CD4-positive, alpha-beta T cell (primary cell): ENCODE results near the gene CLSTN2. TPM values are rescaled to one million over a fixed set of nuclear protein-coding genes. Genes with fewer than 3 reads are reported as not detected.

Experiments used
- ATAC-seq: fragments of 200-7000 bp; cut with Tn5 transposase; one replicate; pipeline ENCODE4 v1.10.0; 2022; ENCODE audit warnings: mild to moderate bottlenecking; ENCODE audit not compliant: poor library complexity
- CTCF ChIA-PET: fragments of 350-600 bp; sonication (Branson Sonifier 250); formaldehyde crosslinking; loops from one replicate; lab custom pipeline; 2021; ENCODE audit warnings: antibody characterized with exemption, inconsistent platforms; lab: Charles Lee
- POLR2A ChIA-PET: fragments of 350-600 bp; sonication (Branson Sonifier 250); formaldehyde crosslinking; loops from one replicate; lab custom pipeline; 2021; ENCODE audit warnings: antibody characterized with exemption, inconsistent platforms; lab: Charles Lee
- DNase-seq, 14 experiments: peaks; one replicate each; pipeline ENCODE4 v3.0.0-alpha.2; 2013 to 2020; ENCODE audit warnings: mixed read lengths in 2 of 14
- H3K27ac ChIP-seq, 2 donors: one replicate each; pipeline versions ENCODE4 v1.5.1 to v1.7.0; 2013; ENCODE audit warnings: low read length in 2 of 2, low read depth in 1 of 2, mild to moderate bottlenecking in 1 of 2
- H3K27me3 ChIP-seq, 2 experiments: 1 replicate in 1 of 2; 2 replicates in 1 of 2; pipeline versions ENCODE4 v1.6.1 to v1.7.0; 2013; ENCODE audit warnings: low read length in 2 of 2, control low read depth in 1 of 2, mild to moderate bottlenecking in 1 of 2, moderate library complexity in 1 of 2; ENCODE audit not compliant: insufficient read depth in 2 of 2, control insufficient read depth in 1 of 2
- H3K36me3 ChIP-seq: one replicate; pipeline ENCODE4 v1.6.1; 2013; ENCODE audit warnings: low read length, control low read depth; ENCODE audit not compliant: insufficient read depth
- H3K4me1 ChIP-seq: one replicate; pipeline ENCODE4 v1.6.1; 2013; ENCODE audit warnings: low read length, control low read depth; ENCODE audit not compliant: insufficient read depth
- H3K4me3 ChIP-seq: one replicate; pipeline ENCODE4 v1.5.1; 2013; ENCODE audit warnings: mild to moderate bottlenecking, low read length, moderate library complexity
- H3K9me3 ChIP-seq, 2 experiments: 1 replicate in 1 of 2; 2 replicates in 1 of 2; pipeline versions ENCODE4 v1.6.1 to v1.7.0; 2013; ENCODE audit warnings: low read length in 2 of 2, mild to moderate bottlenecking in 2 of 2, control low read depth in 1 of 2, moderate library complexity in 1 of 2; ENCODE audit not compliant: control insufficient read depth in 1 of 2, insufficient read depth in 1 of 2
- H3K27ac Mint-ChIP-seq: one replicate; pipeline ENCODE4 v1.8.0; 2020; ENCODE audit warnings: mixed read lengths
- H3K27me3 Mint-ChIP-seq: one replicate; pipeline ENCODE4 v1.8.0; 2021; ENCODE audit warnings: mixed read lengths
- H3K36me3 Mint-ChIP-seq: one replicate; pipeline ENCODE4 v1.8.0; 2021; ENCODE audit warnings: low read depth, mixed read lengths
- H3K4me1 Mint-ChIP-seq: one replicate; pipeline ENCODE4 v1.8.0; 2021; ENCODE audit warnings: low read depth, mixed read lengths
- H3K4me3 Mint-ChIP-seq: one replicate; pipeline ENCODE4 v1.8.0; 2020; ENCODE audit warnings: mild to moderate bottlenecking, mixed read lengths
- H3K9me3 Mint-ChIP-seq: one replicate; pipeline ENCODE4 v1.8.0; 2020; ENCODE audit warnings: mixed read lengths
- intact Hi-C, 2 experiments: fragments of 100-400 bp; cut with DNase I in 1 of 2; cut with micrococcal nuclease in 1 of 2; formaldehyde crosslinking; loops; one replicate each; pipeline versions ENCODE4 v1.15.1 to v1.9.0; 2023 to 2025; cut with DNase I, micrococcal nuclease
- total RNA-seq, 174 experiments: library from RNA in 2 of 174; stranded (reverse) in 2 of 174; gene quantifications; one replicate each; pipeline ENCODE4 v1.2.3 and lab custom pipeline; 2021 to 2026
- TF ChIP-seq, protein P1 (sequence below): fragments of 200-600 bp; IDR thresholded peaks from one replicate; pipeline ENCODE4 v1.8.0; 2022; ENCODE audit warnings: antibody characterized with exemption, mild to moderate bottlenecking

Gene CLSTN2
- total RNA-seq, 2 experiments from 2014 or later: not detected

DNA sequence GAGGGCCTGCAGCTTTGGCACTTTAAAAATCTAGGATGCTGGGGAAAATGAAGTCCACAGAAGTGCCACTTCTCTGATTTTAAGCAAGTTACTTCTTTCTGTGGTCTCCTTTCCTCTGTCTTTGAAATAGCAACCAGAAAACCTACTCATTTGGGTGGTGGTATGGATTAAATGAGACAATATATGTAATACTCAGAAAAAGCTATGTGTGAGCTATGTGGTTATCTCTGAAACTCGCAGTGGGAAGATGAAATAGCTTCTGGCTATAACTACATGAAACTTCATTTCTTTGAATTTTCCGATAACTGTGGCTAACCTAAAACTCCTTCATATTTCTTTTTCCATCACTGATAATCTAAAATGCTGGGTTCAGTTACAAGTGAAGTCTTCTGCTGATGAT lies 368.9 kb downstream of the CLSTN2 start:
- Mint-ChIP-seq H3K4me3 (no peak overlapping the region), H3K36me3 (no peaks in the 10 kb centered on the region), H3K4me1 (no peaks in the 10 kb centered on the region), H3K27ac (no peak overlapping the region), H3K27me3 (peaks cover 28% of the 10 kb centered on the region), H3K9me3 (no peaks in the 10 kb centered on the region)
- Histone ChIP-seq H3K27ac (no peak overlapping the region), H3K4me3 (no peak overlapping the region), H3K9me3 (no peaks in the 10 kb centered on the region), H3K36me3 (no peaks in the 10 kb centered on the region), H3K27me3 (no peaks in the 10 kb centered on the region), H3K4me1 (no peaks in the 10 kb centered on the region)
- intact Hi-C loops: no loop called here
- ATAC-seq: no peak
- TF ChIP-seq, protein P1, sequence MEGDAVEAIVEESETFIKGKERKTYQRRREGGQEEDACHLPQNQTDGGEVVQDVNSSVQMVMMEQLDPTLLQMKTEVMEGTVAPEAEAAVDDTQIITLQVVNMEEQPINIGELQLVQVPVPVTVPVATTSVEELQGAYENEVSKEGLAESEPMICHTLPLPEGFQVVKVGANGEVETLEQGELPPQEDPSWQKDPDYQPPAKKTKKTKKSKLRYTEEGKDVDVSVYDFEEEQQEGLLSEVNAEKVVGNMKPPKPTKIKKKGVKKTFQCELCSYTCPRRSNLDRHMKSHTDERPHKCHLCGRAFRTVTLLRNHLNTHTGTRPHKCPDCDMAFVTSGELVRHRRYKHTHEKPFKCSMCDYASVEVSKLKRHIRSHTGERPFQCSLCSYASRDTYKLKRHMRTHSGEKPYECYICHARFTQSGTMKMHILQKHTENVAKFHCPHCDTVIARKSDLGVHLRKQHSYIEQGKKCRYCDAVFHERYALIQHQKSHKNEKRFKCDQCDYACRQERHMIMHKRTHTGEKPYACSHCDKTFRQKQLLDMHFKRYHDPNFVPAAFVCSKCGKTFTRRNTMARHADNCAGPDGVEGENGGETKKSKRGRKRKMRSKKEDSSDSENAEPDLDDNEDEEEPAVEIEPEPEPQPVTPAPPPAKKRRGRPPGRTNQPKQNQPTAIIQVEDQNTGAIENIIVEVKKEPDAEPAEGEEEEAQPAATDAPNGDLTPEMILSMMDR: no peak
- ChIA-PET CTCF (no interaction called here), POLR2A (no interaction called here)
- no peak for DNase-seq

DNA sequence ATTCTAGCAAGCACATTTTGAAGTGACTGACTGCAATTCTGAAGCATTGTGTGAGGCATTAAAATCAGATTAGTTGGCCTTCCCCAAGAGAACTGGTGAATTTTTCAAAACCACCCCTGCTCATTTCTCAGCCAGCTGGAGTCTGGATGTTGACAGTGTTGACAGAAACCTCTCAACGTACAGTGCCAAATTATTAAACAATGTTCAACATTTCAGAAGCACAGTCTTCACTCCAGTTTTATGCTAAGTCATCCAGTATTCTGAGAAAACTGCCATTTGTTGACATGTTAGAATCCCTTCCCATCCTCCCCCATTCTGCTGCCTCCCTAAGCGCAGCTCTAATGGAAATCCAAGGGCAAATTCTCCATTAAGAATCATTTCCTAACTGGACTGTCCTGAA lies 373.6 kb downstream of the CLSTN2 start:
- Mint-ChIP-seq H3K36me3 (no peaks in the 10 kb centered on the region), H3K27me3 (peaks cover 19% of the 10 kb centered on the region), H3K9me3 (no peaks in the 10 kb centered on the region), H3K4me3 (no peak overlapping the region), H3K4me1 (no peaks in the 10 kb centered on the region), H3K27ac (no peak overlapping the region)
- Histone ChIP-seq H3K4me1 (no peaks in the 10 kb centered on the region), H3K27me3 (no peaks in the 10 kb centered on the region), H3K36me3 (no peaks in the 10 kb centered on the region), H3K9me3 (no peaks in the 10 kb centered on the region), H3K27ac (no peak overlapping the region), H3K4me3 (no peak overlapping the region)
- TF ChIP-seq, protein P1: no peak
- DNase-seq (no peak), ATAC-seq (no peak)
- intact Hi-C loops: no loop called here
- POLR2A ChIA-PET: no interaction called here
- CTCF ChIA-PET: no interaction called here

DNA sequence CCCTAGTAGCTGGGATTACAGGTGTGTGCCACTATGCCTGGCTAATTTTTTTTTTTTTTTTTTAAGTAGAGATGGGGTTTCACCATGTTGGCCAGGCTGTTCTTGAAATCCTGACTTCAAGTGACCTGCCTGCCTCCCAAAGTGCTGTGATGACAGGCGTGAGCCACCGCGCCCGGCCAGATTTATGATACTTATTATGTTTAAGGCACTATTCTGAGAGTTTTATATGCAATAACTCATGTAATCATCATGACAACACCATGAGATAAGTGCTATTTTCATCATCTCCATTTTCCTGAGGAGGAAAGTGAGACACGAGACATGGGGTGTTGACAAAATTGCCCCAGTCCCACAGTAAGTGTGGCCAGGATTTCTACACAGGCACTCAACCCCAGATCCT lies 376.4 kb downstream of the CLSTN2 start:
- H3K27me3 ChIP-seq: no peaks in the 10 kb centered on the region
- TF ChIP-seq, protein P1: no peak
- no peak overlapping the region for H3K27ac ChIP-seq
- no peak for DNase-seq
- Mint-ChIP-seq H3K27ac (no peak overlapping the region), H3K9me3 (no peaks in the 10 kb centered on the region), H3K36me3 (no peaks in the 10 kb centered on the region), H3K27me3 (peaks cover 14% of the 10 kb centered on the region), H3K4me3 (no peak overlapping the region), H3K4me1 (no peaks in the 10 kb centered on the region)
- ChIA-PET CTCF (no interaction called here), POLR2A (no interaction called here)
- intact Hi-C loops: no loop called here
- H3K4me3 ChIP-seq: no peak overlapping the region
- no peaks in the 10 kb centered on the region for H3K4me1 ChIP-seq
- H3K36me3 ChIP-seq: no peaks in the 10 kb centered on the region
- ATAC-seq: no peak
- no peaks in the 10 kb centered on the region for H3K9me3 ChIP-seq
